K562 (cell line): ENCODE results near the gene GADD45B. TPM values are rescaled to one million over a fixed set of nuclear protein-coding genes. Genes with fewer than 3 reads are reported as not detected.

Source experiments
- ADNP ChIP-seq: fragments of 200-800 bp; sonication (Bioruptor generic); IDR thresholded peaks from 2 replicates; pipeline ENCODE4 v1.6.1; 2016; ENCODE audit warnings: missing genetic modification characterization, missing compliant biosample characterization
- CBFA2T2 ChIP-seq: fragments of 450-650 bp; conservative IDR thresholded peaks from 2 replicates; pipeline ENCODE4 v1.6.1; 2017; ENCODE audit warnings: mild to moderate bottlenecking
- KLF6 ChIP-seq: fragments of 250-450 bp; sonication (Bioruptor Pico); IDR thresholded peaks from 2 replicates; pipeline ENCODE4 v1.4.0; 2020; ENCODE audit warnings: mild to moderate bottlenecking, moderate library complexity, borderline replicate concordance
- NR2C1 ChIP-seq, 2 experiments: fragments of 450-650 bp; IDR thresholded peaks; 2 replicates each; pipeline ENCODE4 v1.6.1; 2017; ENCODE audit warnings: mild to moderate bottlenecking in 2 of 2, antibody characterized with exemption in 1 of 2, inconsistent platforms in 1 of 2, missing compliant biosample characterization in 1 of 2, missing genetic modification characterization in 1 of 2
- RHOXF2B ChIP-seq: fragments of 250-450 bp; sonication (Bioruptor Pico); conservative IDR thresholded peaks from 2 replicates; pipeline ENCODE4 v1.5.1; 2021
- SAP30 ChIP-seq: fragments of 200-600 bp; sonication (generic); IDR thresholded peaks from 2 replicates; pipeline ENCODE4 v1.6.1; 2012; ENCODE audit warnings: borderline replicate concordance, low read depth, mild to moderate bottlenecking, moderate library complexity, low read length, control low read depth, inconsistent platforms; ENCODE audit not compliant: insufficient read depth, poor library complexity, severe bottlenecking
- TARDBP ChIP-seq: fragments of 450-650 bp; IDR thresholded peaks from 2 replicates; pipeline ENCODE4 v1.6.1; 2016
- ZFX ChIP-seq: sonication (generic); formaldehyde crosslinking; IDR thresholded peaks from 2 replicates; pipeline ENCODE4 v1.8.0; 2022; ENCODE audit warnings: mild to moderate bottlenecking, missing genetic modification reagents, moderate library complexity
- ZNF174 ChIP-seq: fragments of 250-450 bp; sonication (Bioruptor Pico); IDR thresholded peaks from 2 replicates; pipeline ENCODE4 v1.4.0; 2020; ENCODE audit warnings: mild to moderate bottlenecking
- ZNF184 ChIP-seq: sonication (generic); formaldehyde crosslinking; IDR thresholded peaks from 2 replicates; pipeline ENCODE4 v1.5.0; 2020; ENCODE audit warnings: missing genetic modification reagents
- polyA plus RNA-seq, 8 experiments: library from polyadenylated mRNA; depleted of rRNA in 4 of 8; stranded (reverse) in 5 of 8; unstranded in 3 of 8; fragments of >200 nt; fragmentation: Nextera tagmentation in 2 of 8; fragmentation: Illumina TruSeq in 1 of 8; extraction: Ambion mirVana in 2 of 8; extraction: Trizol in 1 of 8; gene quantifications; 2 replicates each; pipeline versions ENCODE4 v1.2.1 to v1.2.3, GENCODE V29; 2011 to 2014; ENCODE audit warnings: inconsistent platforms in 1 of 8, missing spikeins in 1 of 8
- total RNA-seq, 7 experiments: library from RNA; depleted of rRNA in 6 of 7; stranded (reverse); fragments of >200 nt in 6 of 7; fragmentation: Illumina TruSeq in 2 of 7; extraction: Trizol in 2 of 7; gene quantifications; 2 replicates each; pipeline versions ENCODE4 v1.2.1 to v1.2.3, GENCODE V29; 2011 to 2021; ENCODE audit warnings: low replicate concordance in 1 of 7
- TF ChIP-seq, protein P1 (sequence below): IDR thresholded peaks from 2 replicates; pipeline ENCODE4 v1.6.1; 2012; ENCODE audit warnings: low read depth, low read length, improper control_type of control experiment, borderline replicate concordance

Gene GADD45B
- total and polyA plus RNA-seq, 9 of the 15 experiments (the other 6 are each of a cell fraction or from before 2014, with no cell fraction given) = 0.06 to 4.1 (median 2.1) TPM

DNA sequence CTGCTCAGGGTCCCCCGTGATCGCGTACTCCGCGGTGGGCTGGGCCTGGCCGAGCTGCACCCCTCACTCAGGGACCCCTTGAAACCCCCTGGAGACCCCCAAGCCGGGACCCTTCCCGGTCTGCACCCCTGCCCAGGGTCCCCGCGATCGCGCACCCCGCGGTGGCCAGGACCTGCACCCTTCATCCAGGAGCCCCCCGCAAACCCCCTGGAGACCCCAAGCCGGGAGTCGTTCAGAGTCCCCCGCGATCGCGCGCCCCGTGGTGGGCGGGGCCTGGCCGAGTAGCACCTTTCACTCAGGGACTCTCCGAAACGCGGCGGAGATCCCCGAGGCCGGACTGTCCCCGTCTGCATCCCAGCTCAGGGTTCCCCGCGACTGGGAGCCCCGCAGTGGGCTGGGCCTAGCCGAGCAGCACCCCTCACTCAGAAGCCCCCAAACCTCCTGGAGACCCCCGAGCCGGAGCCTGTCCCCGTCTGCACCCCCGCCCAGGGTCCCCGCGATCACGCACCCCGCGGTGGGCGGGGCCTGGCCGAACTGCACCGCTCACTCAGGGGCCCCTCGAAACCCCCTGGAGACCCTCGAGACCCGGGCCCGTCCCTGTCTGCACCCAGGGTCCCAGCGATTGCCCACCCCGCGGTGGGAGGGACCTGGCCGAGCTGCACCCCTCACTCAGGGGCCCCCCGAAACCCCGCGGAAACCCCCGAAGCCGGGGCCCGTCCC is 19.9 kb upstream of the GADD45B start (continued):
- TF ChIP-seq, protein P1, sequence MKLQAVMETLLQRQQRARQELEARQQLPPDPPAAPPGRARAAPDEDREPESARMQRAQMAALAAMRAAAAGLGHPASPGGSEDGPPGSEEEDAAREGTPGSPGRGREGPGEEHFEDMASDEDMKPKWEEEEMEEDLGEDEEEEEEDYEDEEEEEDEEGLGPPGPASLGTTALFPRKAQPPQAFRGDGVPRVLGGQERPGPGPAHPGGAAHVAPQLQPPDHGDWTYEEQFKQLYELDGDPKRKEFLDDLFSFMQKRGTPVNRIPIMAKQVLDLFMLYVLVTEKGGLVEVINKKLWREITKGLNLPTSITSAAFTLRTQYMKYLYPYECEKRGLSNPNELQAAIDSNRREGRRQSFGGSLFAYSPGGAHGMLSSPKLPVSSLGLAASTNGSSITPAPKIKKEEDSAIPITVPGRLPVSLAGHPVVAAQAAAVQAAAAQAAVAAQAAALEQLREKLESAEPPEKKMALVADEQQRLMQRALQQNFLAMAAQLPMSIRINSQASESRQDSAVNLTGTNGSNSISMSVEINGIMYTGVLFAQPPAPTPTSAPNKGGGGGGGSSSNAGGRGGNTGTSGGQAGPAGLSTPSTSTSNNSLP = no peak
- TF ChIP-seq ZFX (CRISPR knock-in tag) (0 out of 2 replicates have a peak, but pooled peaks have one; percentile 21), KLF6 (CRISPR knock-in tag) (no peak), NR2C1 (IDR thresholded peaks at IDR 0.05) (no peak), NR2C1 (tag; IDR thresholded peaks at IDR 0.05) (no peak), RHOXF2B (CRISPR knock-in tag) (no peak), TARDBP (no peak), CBFA2T2 (no peak), ZNF184 (no peak), ADNP (tag) (no peak), SAP30 (peak; percentile 41), ZNF174 (CRISPR knock-in tag) (no peak)
